HepG2 (cell line): ENCODE results near the gene ITGB1. TPM values are rescaled to one million over a fixed set of nuclear protein-coding genes. Genes with fewer than 3 reads are reported as not detected.

Experiments used
- BHLHE40 ChIP-seq: IDR thresholded peaks from 2 replicates; pipeline ENCODE4 v1.6.1; 2011; ENCODE audit warnings: low read length, improper control_type of control experiment
- CHCHD3 ChIP-seq: sonication (generic); formaldehyde crosslinking; IDR thresholded peaks from 2 replicates; pipeline ENCODE4 v1.8.0; 2022; ENCODE audit warnings: mild to moderate bottlenecking, missing genetic modification reagents, moderate library complexity
- CREB1 ChIP-seq, 2 experiments: fragments of 450-650 bp in 1 of 2; IDR thresholded peaks; 2 replicates each; pipeline ENCODE4 v1.6.1; 2016 to 2017; ENCODE audit warnings: control low read depth in 1 of 2, mild to moderate bottlenecking in 1 of 2, missing compliant biosample characterization in 1 of 2, missing genetic modification characterization in 1 of 2
- IKZF1 ChIP-seq: fragments of 450-650 bp; IDR thresholded peaks from 2 replicates; pipeline ENCODE4 v1.7.1; 2016
- IRF2 ChIP-seq: IDR thresholded peaks from 2 replicates; pipeline ENCODE4 v1.6.1; 2018; ENCODE audit warnings: missing genetic modification reagents, missing compliant biosample characterization
- IRX3 ChIP-seq: sonication (generic); formaldehyde crosslinking; IDR thresholded peaks from 2 replicates; pipeline ENCODE4 v1.8.1; 2023; ENCODE audit warnings: mild to moderate bottlenecking, low read depth, missing genetic modification reagents, borderline replicate concordance
- MLX ChIP-seq: IDR thresholded peaks from 2 replicates; pipeline ENCODE4 v1.6.1; 2016
- MXD1 ChIP-seq: sonication (generic); formaldehyde crosslinking; IDR thresholded peaks from 2 replicates; pipeline ENCODE4 v1.4.0; 2020; ENCODE audit warnings: mild to moderate bottlenecking, missing genetic modification reagents
- NAIF1 ChIP-seq: sonication (generic); formaldehyde crosslinking; IDR thresholded peaks from 2 replicates; pipeline ENCODE4 v1.5.0; 2020; ENCODE audit warnings: mild to moderate bottlenecking, missing genetic modification reagents, borderline replicate concordance
- NFATC3 ChIP-seq: sonication (generic); formaldehyde crosslinking; IDR thresholded peaks from 2 replicates; pipeline ENCODE4 v1.5.1; 2020; ENCODE audit warnings: mild to moderate bottlenecking, missing genetic modification reagents
- PRDM15 ChIP-seq: sonication (generic); formaldehyde crosslinking; IDR thresholded peaks from 2 replicates; pipeline ENCODE4 v1.4.0; 2020; ENCODE audit warnings: missing genetic modification reagents
- RERE ChIP-seq: IDR thresholded peaks from 2 replicates; pipeline ENCODE4 v1.6.1; 2016; ENCODE audit warnings: low read depth, missing genetic modification reagents, missing compliant biosample characterization
- ZBTB20 ChIP-seq: sonication (generic); formaldehyde crosslinking; IDR thresholded peaks from 2 replicates; pipeline ENCODE4 v1.8.1; 2023; ENCODE audit warnings: missing genetic modification reagents, low read depth, mild to moderate bottlenecking, borderline replicate concordance
- ZBTB43 ChIP-seq: sonication (generic); formaldehyde crosslinking; conservative IDR thresholded peaks from 2 replicates; pipeline ENCODE4 v1.4.0; 2020; ENCODE audit warnings: missing genetic modification reagents
- ZNF34 ChIP-seq: sonication (generic); formaldehyde crosslinking; IDR thresholded peaks from 2 replicates; pipeline ENCODE4 v1.4.0; 2020; ENCODE audit warnings: mild to moderate bottlenecking, missing genetic modification reagents, borderline replicate concordance
- ZNF367 ChIP-seq: sonication (generic); formaldehyde crosslinking; IDR thresholded peaks from 2 replicates; pipeline ENCODE4 v1.4.0; 2020; ENCODE audit warnings: missing genetic modification reagents, borderline replicate concordance
- polyA plus RNA-seq, 8 experiments: library from polyadenylated mRNA; depleted of rRNA in 3 of 8; stranded (reverse) in 7 of 8; unstranded in 1 of 8; fragments of >200 nt; fragmentation: Illumina TruSeq in 4 of 8; extraction: Trizol in 4 of 8; gene quantifications; 2 replicates each; pipeline versions ENCODE4 v1.2.1 to v1.2.3, GENCODE V29; 2011 to 2016; ENCODE audit warnings: low read depth in 4 of 8, missing spikeins in 1 of 8, mixed read lengths in 1 of 8; ENCODE audit not compliant: insufficient read depth in 1 of 8
- total RNA-seq, 5 experiments: library from RNA; depleted of rRNA; stranded (reverse); fragments of >200 nt; fragmentation: Illumina TruSeq; extraction: Trizol; gene quantifications; 2 replicates each; pipeline ENCODE4 v1.2.3, GENCODE V29; 2016; ENCODE audit warnings: low read depth in 1 of 5

ITGB1 gene
- total and polyA plus RNA-seq, 2 of the 13 experiments (the other 11 are each of a cell fraction or from before 2014, with no cell fraction given), result 190 to 204 TPM

- no peak for TF ChIP-seq RERE (CRISPR knock-in tag)
- TF ChIP-seq IKZF1, result no peak
- TF ChIP-seq NFATC3 (CRISPR knock-in tag), result no peak
- TF ChIP-seq IRX3, result no peak
- TF ChIP-seq NAIF1, result no peak
- TF ChIP-seq CHCHD3, result no peak
- TF ChIP-seq MLX (CRISPR knock-in tag), result no peak
- peak; percentile 66; the same call in 1 of the 2 replicates for TF ChIP-seq IRF2 (CRISPR knock-in tag)
- no peak; the same call in 1 of the 2 replicates for TF ChIP-seq ZBTB20 (CRISPR knock-in tag)
- TF ChIP-seq ZNF367 (CRISPR knock-in tag), result no peak
- no peak for TF ChIP-seq MXD1 (CRISPR knock-in tag)
- no peak for TF ChIP-seq PRDM15 (CRISPR knock-in tag)
- no peak for TF ChIP-seq BHLHE40
- TF ChIP-seq CREB1 (IDR thresholded peaks at IDR 0.05), result no peak
- no peak for TF ChIP-seq CREB1 (CRISPR knock-in tag; IDR thresholded peaks at IDR 0.05)
- no peak for TF ChIP-seq ZBTB43 (CRISPR knock-in tag)
- no peak for TF ChIP-seq ZNF34 (CRISPR knock-in tag)
These were observed 25.2 kb upstream of the ITGB1 start (continued) for GRCh38 chr10:32982911-32983909.
